Fibroblast of lung (primary cell): ENCODE measurements around the gene DCAF10.

Experiments
- CTCF ChIP-seq, 2 donors: IDR thresholded peaks in 1 of 2; conservative IDR thresholded peaks in 1 of 2; 1 replicate in 1 of 2; 2 replicates in 1 of 2; pipeline ENCODE4 v1.5.1; 2011 to 2012; ENCODE audit warnings: low read length in 2 of 2, control low read depth in 1 of 2, inconsistent platforms in 1 of 2, low read depth in 1 of 2, mild to moderate bottlenecking in 1 of 2
- EZH2 ChIP-seq: IDR thresholded peaks from 2 replicates; pipeline ENCODE4 v1.5.1; 2012; ENCODE audit warnings: low read length, control low read depth, mild to moderate bottlenecking; ENCODE audit errors: missing control alignments

GRCh38 chr9:37916471-37917312 is 116.1 kb downstream of the DCAF10 start:
- peak in 1 of 2 donors; percentile 11 for TF ChIP-seq CTCF (conservative IDR thresholded peaks at IDR 0.05 in 1 of 2, IDR thresholded peaks at IDR 0.05 in 1 of 2; ENCODE audit: low read depth in 1 of 2, low read length in 2 of 2)
- TF ChIP-seq EZH2, result no peak
